ENCODE measurements around the gene PKN1. TPM values are rescaled to one million over a fixed set of nuclear protein-coding genes. Genes with fewer than 3 reads are reported as not detected.
"Not testable (repeated sequence)": the region's sequence is repeated elsewhere in the genome, so short reads cannot be mapped to it uniquely, and the experiment has no call there.

The PKN1 gene
- 100 to 1,000 TPM; 140 to 160 TPM for total RNA-seq

GRCh38 chr19:14432791-14433553 lies at the start of gene PKN1:
Gene PKN1, plus strand, starts transcription at chr19:14433306. Its CDS starts 216 bp downstream, at chr19:14433522.
- H3K27ac Mint-ChIP-seq = peak within 1 kb of the TSS; percentile 82 to 83
- no peaks in the 10 kb centered on the region for H3K27me3 Mint-ChIP-seq
- H3K4me3 Mint-ChIP-seq = peak within 1 kb of the TSS; percentile 85
- peaks cover 22 to 29% of the 10 kb centered on the region in 2 donors for H3K4me1 Mint-ChIP-seq (ENCODE audit: low read depth in 2 of 2)
- ATAC-seq (peak; percentile 70 to 78), DNase-seq (ENCODE audit: low spot score) (peak; percentile 78)
- H3K36me3 Mint-ChIP-seq = no peaks in the 10 kb centered on the region
- H3K9me3 Mint-ChIP-seq = no peaks in the 10 kb centered on the region

- DNase-seq (ENCODE audit: low spot score) (peak; percentile 90), ATAC-seq (peak; percentile 69 to 78)
- H3K9me3 Mint-ChIP-seq = no peaks in the 10 kb centered on the region
- peaks cover 27 to 40% of the 10 kb centered on the region in 2 donors for H3K4me1 Mint-ChIP-seq (ENCODE audit: low read depth in 2 of 2)
- H3K36me3 Mint-ChIP-seq = peaks cover 8% of the 10 kb centered on the region
- H3K27ac Mint-ChIP-seq = peak overlapping the region; percentile 97
- peak overlapping the region; percentile 100 for H3K4me3 Mint-ChIP-seq
- no peaks in the 10 kb centered on the region for H3K27me3 Mint-ChIP-seq
Observed at GRCh38 chr19:14383661-14384555, 49.2 kb upstream of the PKN1 start.

GRCh38 chr19:14385492-14385891 lies 47.6 kb upstream of the PKN1 start:
- peak overlapping the region; percentile 97 for H3K27ac Mint-ChIP-seq
- H3K27me3 Mint-ChIP-seq = no peaks in the 10 kb centered on the region
- H3K4me1 Mint-ChIP-seq (ENCODE audit: low read depth in 2 of 2) = peaks cover 18 to 30% of the 10 kb centered on the region in 2 donors
- DNase-seq (ENCODE audit: low spot score) = peak; percentile 70
- no peaks in the 10 kb centered on the region for H3K9me3 Mint-ChIP-seq
- H3K36me3 Mint-ChIP-seq = peaks cover 8% of the 10 kb centered on the region
- H3K4me3 Mint-ChIP-seq = peak overlapping the region; percentile 100
- no peak for ATAC-seq

GRCh38 chr19:14390548-14390947 lies 42.6 kb upstream of the PKN1 start:
- H3K27me3 Mint-ChIP-seq = no peaks in the 10 kb centered on the region
- H3K36me3 Mint-ChIP-seq = peaks cover 7% of the 10 kb centered on the region
- no peak for ATAC-seq
- H3K27ac Mint-ChIP-seq = peak overlapping the region; percentile 31 to 72
- H3K4me1 Mint-ChIP-seq (ENCODE audit: low read depth in 2 of 2) = peaks cover 9 to 20% of the 10 kb centered on the region in 2 donors
- no peaks in the 10 kb centered on the region for H3K9me3 Mint-ChIP-seq
- no peak for DNase-seq (ENCODE audit: low spot score)
- H3K4me3 Mint-ChIP-seq = no peak overlapping the region

GRCh38 chr19:14391156-14391821 lies 41.8 kb upstream of the PKN1 start:
- Mint-ChIP-seq H3K4me3 (no peak overlapping the region), H3K36me3 (peaks cover 7% of the 10 kb centered on the region), H3K9me3 (no peaks in the 10 kb centered on the region), H3K27me3 (no peaks in the 10 kb centered on the region), H3K27ac (peak overlapping the region; percentile 31 to 72), H3K4me1 (ENCODE audit: low read depth in 2 of 2) (peaks cover 9 to 20% of the 10 kb centered on the region in 2 donors)
- no peak for DNase-seq (ENCODE audit: low spot score)
- no peak for ATAC-seq

- Mint-ChIP-seq H3K4me3 (no peak overlapping the region), H3K36me3 (peaks cover 18% of the 10 kb centered on the region), H3K4me1 (ENCODE audit: low read depth in 2 of 2) (peaks cover 12 to 28% of the 10 kb centered on the region in 2 donors), H3K9me3 (no peaks in the 10 kb centered on the region), H3K27ac (peak overlapping the region; percentile 66 to 84), H3K27me3 (no peaks in the 10 kb centered on the region)
- no peak for ATAC-seq
- DNase-seq (ENCODE audit: low spot score) = no peak
Observed at GRCh38 chr19:14393329-14393728, 39.8 kb upstream of the PKN1 start.

GRCh38 chr19:14394167-14394566 lies 38.9 kb upstream of the PKN1 start:
- Mint-ChIP-seq H3K36me3 (peaks cover 18% of the 10 kb centered on the region), H3K4me1 (ENCODE audit: low read depth in 2 of 2) (peaks cover 8 to 23% of the 10 kb centered on the region in 2 donors), H3K27ac (peak overlapping the region; percentile 66 to 84), H3K4me3 (no peak overlapping the region), H3K27me3 (no peaks in the 10 kb centered on the region), H3K9me3 (no peaks in the 10 kb centered on the region)
- no peak for DNase-seq (ENCODE audit: low spot score)
- peak; percentile 3 to 14 for ATAC-seq

- DNase-seq (ENCODE audit: low spot score) (no peak), ATAC-seq (no peak)
- Mint-ChIP-seq H3K36me3 (peaks cover 18% of the 10 kb centered on the region), H3K27ac (no peak overlapping the region), H3K4me1 (ENCODE audit: low read depth in 2 of 2) (peaks cover 8 to 23% of the 10 kb centered on the region in 2 donors), H3K9me3 (no peaks in the 10 kb centered on the region), H3K4me3 (no peak overlapping the region), H3K27me3 (no peaks in the 10 kb centered on the region)
Observed at GRCh38 chr19:14395262-14395661, 37.8 kb upstream of the PKN1 start.

- no peaks in the 10 kb centered on the region for H3K27me3 Mint-ChIP-seq
- ATAC-seq (peak in 1 of 2 donors; percentile 13), DNase-seq (ENCODE audit: low spot score) (no peak)
- peak overlapping the region; percentile 56 to 81 for H3K27ac Mint-ChIP-seq
- H3K4me1 Mint-ChIP-seq (ENCODE audit: low read depth in 2 of 2) = peaks cover 8 to 21% of the 10 kb centered on the region in 2 donors
- H3K36me3 Mint-ChIP-seq = peaks cover 15% of the 10 kb centered on the region
- no peak overlapping the region for H3K4me3 Mint-ChIP-seq
- H3K9me3 Mint-ChIP-seq = no peaks in the 10 kb centered on the region
Observed at GRCh38 chr19:14395710-14396336, 37.3 kb upstream of the PKN1 start.

- DNase-seq (ENCODE audit: low spot score); H3K9me3 Mint-ChIP-seq; H3K4me3 Mint-ChIP-seq; H3K27me3 Mint-ChIP-seq: not testable (repeated sequence)
- Mint-ChIP-seq H3K4me1 (ENCODE audit: low read depth in 2 of 2) (peaks cover 8 to 16% of the 10 kb centered on the region in 2 donors), H3K36me3 (peaks cover 11% of the 10 kb centered on the region), H3K27ac (peak overlapping the region; percentile 56 to 81)
- ATAC-seq = peak in 1 of 2 donors; percentile 8
Observed at GRCh38 chr19:14396730-14397129, 36.4 kb upstream of the PKN1 start.

GRCh38 chr19:14397168-14397567 lies 35.9 kb upstream of the PKN1 start:
- DNase-seq (ENCODE audit: low spot score); H3K4me3 Mint-ChIP-seq; H3K27me3 Mint-ChIP-seq; H3K9me3 Mint-ChIP-seq; ATAC-seq: not testable (repeated sequence)
- Mint-ChIP-seq H3K27ac (peak overlapping the region; percentile 56 to 81), H3K36me3 (peaks cover 11% of the 10 kb centered on the region), H3K4me1 (ENCODE audit: low read depth in 2 of 2) (peaks cover 8 to 16% of the 10 kb centered on the region in 2 donors)

- DNase-seq (ENCODE audit: low spot score) = no peak
- Mint-ChIP-seq H3K27ac (peak overlapping the region in 1 of 2 donors; percentile 79), H3K27me3 (no peaks in the 10 kb centered on the region), H3K4me1 (ENCODE audit: low read depth in 2 of 2) (peaks cover 10 to 20% of the 10 kb centered on the region in 2 donors), H3K9me3 (no peaks in the 10 kb centered on the region), H3K4me3 (no peak overlapping the region), H3K36me3 (peaks cover 11% of the 10 kb centered on the region)
- ATAC-seq = no peak
Observed at GRCh38 chr19:14400951-14401431, 32.1 kb upstream of the PKN1 start.

All from natural killer cell treated with Interleukin-12 subunit alpha and Interleukin-12 subunit beta and Interleukin-15 and Interleukin-18, amount 100 ng/mL, for 72 hours (primary cell).